DOHH2 (cell line): Measurements from ENCODE around the gene ZNF180.

ENCODE experiments used
- H3F3A ChIP-seq: fragments of 200-600 bp; sonication (generic), shearing (Covaris generic); 2 replicates; pipeline ENCODE4 v1.6.0; 2016; ENCODE audit warnings: antibody characterized with exemption, mild to moderate bottlenecking; ENCODE audit not compliant: control insufficient read depth, insufficient read depth
- H3K27ac ChIP-seq: fragments of 200-600 bp; sonication (generic); 2 replicates; pipeline ENCODE4 v1.5.1; 2014; ENCODE audit warnings: low read depth, mild to moderate bottlenecking, low read length, moderate library complexity
- H3K27me3 ChIP-seq: fragments of 200-600 bp; sonication (generic); 2 replicates; pipeline ENCODE4 v1.6.1; 2014; ENCODE audit warnings: mild to moderate bottlenecking, low read length, mixed read lengths; ENCODE audit not compliant: control insufficient read depth
- H3K36me3 ChIP-seq: fragments of 200-600 bp; sonication (generic); 2 replicates; pipeline ENCODE4 v1.6.1; 2014; ENCODE audit warnings: mild to moderate bottlenecking, low read length, moderate library complexity, mixed read lengths; ENCODE audit not compliant: control insufficient read depth
- H3K4me1 ChIP-seq: fragments of 200-600 bp; sonication (generic); 2 replicates; pipeline ENCODE4 v1.6.1; 2014; ENCODE audit warnings: mild to moderate bottlenecking, low read length, mixed read lengths; ENCODE audit not compliant: control insufficient read depth
- H3K4me2 ChIP-seq: fragments of 200-600 bp; sonication (generic); 2 replicates; pipeline ENCODE4 v1.6.0; 2014; ENCODE audit warnings: mild to moderate bottlenecking, low read length, moderate library complexity
- H3K4me3 ChIP-seq: fragments of 200-600 bp; sonication (generic); 2 replicates; pipeline ENCODE4 v1.5.1; 2014; ENCODE audit warnings: mild to moderate bottlenecking, low read length, mixed read lengths
- H3K79me2 ChIP-seq: fragments of 200-600 bp; sonication (generic); 2 replicates; pipeline ENCODE4 v1.6.1; 2014; ENCODE audit warnings: mild to moderate bottlenecking, low read length, mixed read lengths; ENCODE audit not compliant: control insufficient read depth
- H3K9me2 ChIP-seq: fragments of 200-600 bp; sonication (generic); replicated peaks from 2 replicates; pipeline ENCODE4 v1.6.1; 2014; ENCODE audit warnings: mild to moderate bottlenecking, low read length, mixed read lengths; ENCODE audit not compliant: control insufficient read depth
- H3K9me3 ChIP-seq: fragments of 200-600 bp; sonication (generic); 2 replicates; pipeline ENCODE4 v1.6.1; 2014; ENCODE audit warnings: antibody characterized with exemption, low read length, mixed read lengths; ENCODE audit not compliant: control insufficient read depth, insufficient read depth
- H4K20me1 ChIP-seq: fragments of 200-600 bp; sonication (generic); 2 replicates; pipeline ENCODE4 v1.6.0; 2014; ENCODE audit warnings: low read depth, mild to moderate bottlenecking, antibody characterized with exemption, low read length, moderate library complexity; ENCODE audit not compliant: control insufficient read depth, insufficient read depth
- EZH2phosphoT487 ChIP-seq: fragments of 200-600 bp; sonication (generic); IDR thresholded peaks from 2 replicates; pipeline ENCODE4 v1.6.1; 2017; ENCODE audit warnings: borderline replicate concordance, mild to moderate bottlenecking, antibody characterized with exemption, low read length, moderate library complexity, mixed read lengths
- TF ChIP-seq, protein P1 (sequence below): fragments of 200-600 bp; sonication (generic); IDR thresholded peaks from one replicate; pipeline ENCODE4 v1.5.1; 2014; ENCODE audit warnings: antibody characterized with exemption, mild to moderate bottlenecking, low read depth, low read length; ENCODE audit not compliant: poor library complexity, severe bottlenecking

The ZNF180 gene

DNA sequence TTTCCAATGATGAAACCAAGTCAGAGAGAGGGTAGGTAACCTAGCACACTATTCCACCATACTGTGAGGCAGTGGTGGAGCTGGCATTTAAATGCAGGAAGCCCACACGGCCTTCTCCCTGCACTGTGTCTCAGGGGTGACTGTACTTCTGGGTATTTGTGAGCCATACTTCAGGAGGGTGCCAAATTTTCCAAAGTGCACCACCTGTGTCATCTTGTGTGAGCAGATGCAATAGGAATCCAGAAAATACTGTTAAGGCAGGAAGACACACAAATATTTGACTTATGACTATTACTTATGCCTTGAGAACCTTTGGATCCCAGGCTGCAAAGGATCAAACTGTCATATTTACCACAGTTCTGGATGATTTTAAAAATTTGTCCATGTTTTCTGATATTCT, 69.4 kb downstream of the ZNF180 start:
- TF ChIP-seq, protein P1, sequence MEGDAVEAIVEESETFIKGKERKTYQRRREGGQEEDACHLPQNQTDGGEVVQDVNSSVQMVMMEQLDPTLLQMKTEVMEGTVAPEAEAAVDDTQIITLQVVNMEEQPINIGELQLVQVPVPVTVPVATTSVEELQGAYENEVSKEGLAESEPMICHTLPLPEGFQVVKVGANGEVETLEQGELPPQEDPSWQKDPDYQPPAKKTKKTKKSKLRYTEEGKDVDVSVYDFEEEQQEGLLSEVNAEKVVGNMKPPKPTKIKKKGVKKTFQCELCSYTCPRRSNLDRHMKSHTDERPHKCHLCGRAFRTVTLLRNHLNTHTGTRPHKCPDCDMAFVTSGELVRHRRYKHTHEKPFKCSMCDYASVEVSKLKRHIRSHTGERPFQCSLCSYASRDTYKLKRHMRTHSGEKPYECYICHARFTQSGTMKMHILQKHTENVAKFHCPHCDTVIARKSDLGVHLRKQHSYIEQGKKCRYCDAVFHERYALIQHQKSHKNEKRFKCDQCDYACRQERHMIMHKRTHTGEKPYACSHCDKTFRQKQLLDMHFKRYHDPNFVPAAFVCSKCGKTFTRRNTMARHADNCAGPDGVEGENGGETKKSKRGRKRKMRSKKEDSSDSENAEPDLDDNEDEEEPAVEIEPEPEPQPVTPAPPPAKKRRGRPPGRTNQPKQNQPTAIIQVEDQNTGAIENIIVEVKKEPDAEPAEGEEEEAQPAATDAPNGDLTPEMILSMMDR: no peak
- TF ChIP-seq EZH2phosphoT487: no peak
- no peaks in the 10 kb centered on the region for H3K27me3 ChIP-seq
- no peaks in the 10 kb centered on the region for H3K79me2 ChIP-seq
- no peak overlapping the region for H3K4me2 ChIP-seq
- no peaks in the 10 kb centered on the region for H3K36me3 ChIP-seq
- H4K20me1 ChIP-seq: no peaks in the 10 kb centered on the region
- H3F3A ChIP-seq: no peaks in the 10 kb centered on the region
- no peak overlapping the region for H3K27ac ChIP-seq
- H3K4me1 ChIP-seq: no peaks in the 10 kb centered on the region
- peaks cover 25% of the 10 kb centered on the region for H3K9me3 ChIP-seq
- H3K4me3 ChIP-seq: no peak overlapping the region
- H3K9me2 ChIP-seq: no peaks in the 10 kb centered on the region
